ENCODE measurements around the gene TMPRSS13. TPM values are rescaled to one million over a fixed set of nuclear protein-coding genes. Genes with fewer than 3 reads are reported as not detected.

TMPRSS13 gene
- total RNA-seq, 4 donors from 2014 or later, result 0.22 to 0.51 TPM; not detected in 2

DNA sequence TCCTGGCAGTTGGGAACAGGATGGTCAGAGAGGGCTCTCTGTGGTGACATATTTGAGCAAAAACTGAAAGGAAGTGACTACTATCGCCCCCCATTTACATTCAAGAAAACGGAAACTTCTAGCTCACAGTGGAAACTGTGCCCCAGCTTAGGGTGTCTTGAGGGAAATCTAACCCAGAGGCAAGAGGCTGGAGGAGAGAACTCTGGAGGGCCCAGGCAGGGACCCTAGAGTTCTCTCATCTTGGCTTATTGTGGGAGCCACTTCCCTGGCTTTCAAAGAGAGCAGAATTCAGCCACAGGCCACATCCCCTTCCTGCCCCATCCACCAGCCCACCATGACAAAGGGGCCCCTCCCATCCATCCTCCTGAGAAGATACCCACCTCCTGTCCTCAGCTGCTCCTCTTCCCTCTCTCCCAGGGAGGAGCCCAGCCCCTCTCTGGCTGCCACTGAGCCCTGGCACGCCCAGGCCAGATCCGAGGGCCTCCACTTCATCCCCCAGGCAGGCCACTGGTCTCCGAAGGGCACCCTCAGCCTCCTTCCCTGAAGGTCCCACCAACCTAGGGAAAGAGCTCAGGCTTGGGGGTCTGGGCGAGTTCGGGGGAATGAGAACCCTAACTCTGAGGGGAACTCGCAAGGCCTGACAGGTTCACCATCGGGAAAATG, 1.6 kb upstream of the TMPRSS13 start:
- TF ChIP-seq, protein P1, sequence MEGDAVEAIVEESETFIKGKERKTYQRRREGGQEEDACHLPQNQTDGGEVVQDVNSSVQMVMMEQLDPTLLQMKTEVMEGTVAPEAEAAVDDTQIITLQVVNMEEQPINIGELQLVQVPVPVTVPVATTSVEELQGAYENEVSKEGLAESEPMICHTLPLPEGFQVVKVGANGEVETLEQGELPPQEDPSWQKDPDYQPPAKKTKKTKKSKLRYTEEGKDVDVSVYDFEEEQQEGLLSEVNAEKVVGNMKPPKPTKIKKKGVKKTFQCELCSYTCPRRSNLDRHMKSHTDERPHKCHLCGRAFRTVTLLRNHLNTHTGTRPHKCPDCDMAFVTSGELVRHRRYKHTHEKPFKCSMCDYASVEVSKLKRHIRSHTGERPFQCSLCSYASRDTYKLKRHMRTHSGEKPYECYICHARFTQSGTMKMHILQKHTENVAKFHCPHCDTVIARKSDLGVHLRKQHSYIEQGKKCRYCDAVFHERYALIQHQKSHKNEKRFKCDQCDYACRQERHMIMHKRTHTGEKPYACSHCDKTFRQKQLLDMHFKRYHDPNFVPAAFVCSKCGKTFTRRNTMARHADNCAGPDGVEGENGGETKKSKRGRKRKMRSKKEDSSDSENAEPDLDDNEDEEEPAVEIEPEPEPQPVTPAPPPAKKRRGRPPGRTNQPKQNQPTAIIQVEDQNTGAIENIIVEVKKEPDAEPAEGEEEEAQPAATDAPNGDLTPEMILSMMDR (IDR thresholded peaks at IDR 0.05; ENCODE audit: low read depth), result no peak

- TF ChIP-seq, protein P1 (IDR thresholded peaks at IDR 0.05; ENCODE audit: low read depth), result no peak
Observed at GRCh38 chr11:117929916-117930570, 841 bp upstream of the TMPRSS13 start.

GRCh38 chr11:117928446-117929141, 608 bp downstream of the TMPRSS13 start:
- TF ChIP-seq, protein P1 (IDR thresholded peaks at IDR 0.05; ENCODE audit: low read depth), result no peak

DNA sequence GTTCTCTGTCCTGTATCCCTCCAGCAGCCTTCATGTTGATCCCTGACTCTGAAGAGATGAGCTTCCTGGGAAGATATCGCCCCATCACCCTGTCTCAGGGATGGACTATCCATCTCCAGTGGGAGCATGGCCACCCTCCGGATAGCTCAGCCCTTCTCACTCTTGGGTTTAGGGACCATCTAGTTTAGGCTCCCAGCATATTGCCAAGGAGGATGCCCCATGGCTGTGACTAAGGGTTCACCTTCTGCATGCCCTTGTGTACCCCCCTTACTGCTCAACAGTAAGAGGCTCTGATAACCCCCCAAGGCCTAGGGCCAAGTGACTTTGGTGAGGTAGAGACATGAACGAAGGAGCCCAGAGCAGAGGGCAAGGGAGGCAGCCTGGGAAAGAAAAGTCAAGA, 1.3 kb downstream of the TMPRSS13 start:
- TF ChIP-seq, protein P1 (IDR thresholded peaks at IDR 0.05; ENCODE audit: low read depth), result no peak

DNA sequence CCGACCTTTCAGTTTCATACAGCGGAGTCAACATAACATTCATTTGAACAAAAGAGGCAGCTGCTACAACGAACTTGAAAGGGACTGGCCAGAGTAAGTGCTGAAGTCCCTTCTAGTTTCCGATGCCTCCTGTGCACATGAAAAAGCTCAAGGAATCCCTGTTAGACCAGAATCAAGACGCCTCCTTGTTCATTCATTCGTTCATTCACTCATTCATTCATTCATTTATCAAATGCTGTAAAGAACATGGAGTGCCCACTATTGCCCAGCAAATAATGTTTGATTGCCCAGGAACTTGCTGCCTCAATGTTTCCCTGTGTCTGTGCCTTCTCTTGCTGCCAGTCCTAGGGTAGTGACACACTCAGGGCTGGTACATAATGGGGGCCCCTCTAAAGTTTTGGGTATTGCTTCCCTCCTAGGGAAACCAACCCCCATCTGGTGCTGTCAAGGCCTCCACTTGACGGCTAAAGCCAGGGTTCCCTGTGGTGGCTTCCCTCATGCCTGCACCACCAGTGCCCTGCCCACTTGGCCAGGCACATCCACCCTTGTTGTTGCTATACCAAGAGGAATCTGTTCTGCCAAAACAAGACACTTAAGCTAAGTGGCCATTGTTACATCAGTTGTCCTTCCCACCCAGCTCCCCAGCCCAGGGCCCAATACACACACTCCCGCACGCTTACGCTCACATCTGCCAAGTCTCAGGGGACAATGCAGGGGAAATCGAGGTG, 3.8 kb downstream of the TMPRSS13 start:
- TF ChIP-seq, protein P1 (IDR thresholded peaks at IDR 0.05; ENCODE audit: low read depth), result no peak

DNA sequence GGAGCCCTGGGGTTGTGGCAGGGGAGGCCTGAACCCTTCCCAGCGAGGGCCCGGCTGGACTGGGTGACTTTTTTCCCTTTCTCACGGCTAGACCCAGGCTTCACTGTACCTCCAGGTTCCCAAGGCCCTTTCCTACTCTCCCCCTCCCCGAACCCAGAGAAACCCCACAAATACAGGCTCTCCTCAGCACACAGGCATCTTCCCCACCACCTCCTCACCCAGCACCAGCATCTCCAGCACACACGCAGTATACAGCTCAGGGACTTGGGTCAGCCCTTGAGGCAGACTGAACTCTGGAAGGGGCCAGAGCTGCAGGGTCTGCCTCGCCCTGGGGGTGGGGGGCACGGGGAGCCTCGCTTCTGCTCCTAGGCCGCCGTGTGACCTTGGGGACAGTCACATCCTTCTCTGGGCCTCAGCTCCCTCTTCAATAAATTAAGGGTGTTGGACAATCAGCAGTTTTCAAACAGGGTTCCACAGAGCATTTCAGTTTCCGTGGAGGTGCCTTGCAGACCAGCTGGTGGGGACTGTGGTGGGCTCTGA, 4.5 kb downstream of the TMPRSS13 start:
- TF ChIP-seq, protein P1 (IDR thresholded peaks at IDR 0.05; ENCODE audit: low read depth), result no peak

Data from subcutaneous adipose tissue (tissue), 4 donors.